CD4-positive, alpha-beta T cell treated with Interleukin-6 for 4 hours (primary cell): ENCODE measurements around the gene ELF3.
"Not testable (repeated sequence)": the region's sequence is repeated elsewhere in the genome, so short reads cannot be mapped to it uniquely, and the experiment has no call there.

Source experiments
- DNase-seq: peaks from one replicate; pipeline ENCODE4 v3.0.0-alpha.2; 2020; ENCODE audit warnings: mixed read lengths

Gene ELF3

GRCh38 chr1:202010180-202011015 lies at the start of gene ELF3:
ELF3 (plus strand) TSS chr1:202010587; CDS start chr1:202011137, 550 bp downstream.
- DNase-seq: no peak

- not testable (repeated sequence) for DNase-seq
These were observed 48.0 kb upstream of the ELF3 start for GRCh38 chr1:201962382-201962781.

DNA sequence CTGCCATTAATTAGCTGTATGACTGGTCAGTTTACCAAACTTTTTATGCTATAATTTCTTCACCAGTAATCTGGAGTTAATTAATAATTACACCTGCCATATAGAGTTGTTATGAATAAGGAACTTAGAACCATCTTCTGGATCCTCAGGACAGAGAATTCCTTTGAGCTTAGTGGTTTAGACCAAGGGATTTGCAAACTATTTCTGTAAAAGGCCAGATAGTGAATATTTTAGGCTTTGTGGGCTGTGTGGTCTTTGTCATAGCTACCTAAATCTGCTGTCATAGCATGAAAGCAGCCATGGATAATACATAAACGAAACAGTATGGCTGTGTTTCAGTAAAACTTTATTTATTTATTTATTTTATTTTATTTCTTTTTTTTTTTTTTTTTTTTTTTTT lies 46.1 kb upstream of the ELF3 start:
- no peak for DNase-seq

GRCh38 chr1:201966171-201966570 lies 44.2 kb upstream of the ELF3 start:
- no peak for DNase-seq

GRCh38 chr1:201968202-201968925 lies 42.0 kb upstream of the ELF3 start:
- no peak for DNase-seq

DNA sequence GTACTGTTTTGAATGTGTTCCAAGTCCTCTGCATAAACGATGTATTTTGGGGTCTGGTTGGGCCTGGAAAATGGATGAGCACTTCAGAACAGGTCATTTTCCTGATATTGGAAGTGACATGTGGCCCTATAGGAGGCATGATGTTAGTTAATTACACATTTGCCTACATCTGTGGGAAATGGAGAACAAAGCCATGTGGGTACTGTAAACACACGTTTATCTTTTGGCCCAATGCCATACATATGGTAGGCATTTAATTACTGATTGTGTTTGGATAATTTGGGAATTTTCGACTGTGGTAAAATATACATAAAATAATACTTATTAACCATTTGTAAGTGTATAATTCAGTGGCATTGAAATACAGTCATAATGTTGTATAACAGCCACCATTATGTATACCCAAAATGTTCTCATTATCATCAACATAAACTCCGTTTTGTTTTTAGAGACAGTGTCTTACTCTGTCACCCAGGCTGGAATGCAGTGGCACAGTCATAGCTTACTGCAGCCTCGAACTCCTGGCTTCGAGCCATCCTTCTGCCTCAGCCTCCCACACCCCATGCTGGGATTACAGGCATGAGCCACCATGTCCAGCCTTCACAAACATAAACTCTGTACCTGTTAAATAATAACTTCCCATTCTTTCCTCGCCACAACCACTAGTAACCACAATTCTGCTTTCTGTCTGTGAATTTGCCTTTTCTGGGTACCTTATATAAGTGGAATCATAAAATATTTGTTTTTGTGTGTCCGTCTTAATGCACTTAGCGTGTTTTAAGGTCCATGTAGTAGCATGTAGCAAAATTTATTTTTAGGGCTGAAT lies 39.8 kb upstream of the ELF3 start:
- no peak for DNase-seq

DNA sequence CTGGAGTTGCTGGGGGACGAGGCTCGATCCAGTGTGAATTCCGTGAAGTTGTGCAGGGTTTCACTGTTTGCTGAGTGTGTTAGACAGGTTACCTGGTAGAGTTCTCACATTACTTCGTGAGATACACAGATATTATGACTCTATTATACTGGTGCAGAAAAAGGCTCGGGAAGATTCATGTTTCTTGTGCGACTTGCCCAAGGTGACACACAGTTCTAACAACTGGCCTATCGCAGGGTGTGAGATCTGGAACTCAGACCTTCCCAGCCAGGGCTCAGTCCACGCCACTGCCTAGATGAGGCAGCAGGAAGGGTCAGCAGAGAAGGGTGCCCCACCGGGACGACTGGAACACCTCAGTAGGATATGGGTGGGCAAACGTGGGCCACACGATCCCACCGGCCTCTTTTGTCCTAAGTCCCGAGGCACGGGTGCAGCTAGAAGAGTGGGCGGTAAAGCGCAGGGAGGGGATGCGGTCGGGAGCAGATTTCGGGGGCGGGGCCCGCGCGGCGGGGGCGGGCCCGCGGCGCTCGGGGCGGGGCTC lies 28.2 kb upstream of the ELF3 start:
- peak; percentile 80 for DNase-seq

DNA sequence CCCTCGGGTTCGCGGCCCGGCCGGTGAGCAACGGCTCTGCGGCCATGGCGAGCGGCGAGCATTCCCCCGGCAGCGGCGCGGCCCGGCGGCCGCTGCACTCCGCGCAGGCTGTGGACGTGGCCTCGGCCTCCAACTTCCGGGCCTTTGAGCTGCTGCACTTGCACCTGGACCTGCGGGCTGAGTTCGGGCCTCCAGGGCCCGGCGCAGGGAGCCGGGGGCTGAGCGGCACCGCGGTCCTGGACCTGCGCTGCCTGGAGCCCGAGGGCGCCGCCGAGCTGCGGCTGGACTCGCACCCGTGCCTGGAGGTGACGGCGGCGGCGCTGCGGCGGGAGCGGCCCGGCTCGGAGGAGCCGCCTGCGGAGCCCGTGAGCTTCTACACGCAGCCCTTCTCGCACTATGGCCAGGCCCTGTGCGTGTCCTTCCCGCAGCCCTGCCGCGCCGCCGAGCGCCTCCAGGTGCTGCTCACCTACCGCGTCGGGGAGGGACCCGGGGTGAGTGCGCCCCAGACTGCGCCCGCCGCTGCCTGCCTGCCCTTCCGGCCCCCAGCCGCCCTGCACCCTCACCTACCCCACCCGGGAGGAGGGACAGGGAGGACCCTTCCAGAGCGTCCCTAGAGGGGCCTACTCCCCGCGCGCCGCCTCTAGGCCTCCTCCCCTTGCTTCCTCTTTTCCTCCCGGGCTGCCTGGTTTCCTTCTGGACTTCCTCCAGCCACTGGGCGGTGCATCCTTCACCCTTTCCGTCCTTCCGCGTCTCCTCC lies 27.6 kb upstream of the ELF3 start, which contains the start of gene RNPEP:
Gene RNPEP, plus strand, starts transcription at position 26 of the 757 bp plus-strand sequence. Its CDS starts 19 bp downstream, at position 45.
- peak; percentile 70 for DNase-seq

- no peak for DNase-seq
These were observed 27.0 kb upstream of the ELF3 start for GRCh38 chr1:201983380-201983805.

DNA sequence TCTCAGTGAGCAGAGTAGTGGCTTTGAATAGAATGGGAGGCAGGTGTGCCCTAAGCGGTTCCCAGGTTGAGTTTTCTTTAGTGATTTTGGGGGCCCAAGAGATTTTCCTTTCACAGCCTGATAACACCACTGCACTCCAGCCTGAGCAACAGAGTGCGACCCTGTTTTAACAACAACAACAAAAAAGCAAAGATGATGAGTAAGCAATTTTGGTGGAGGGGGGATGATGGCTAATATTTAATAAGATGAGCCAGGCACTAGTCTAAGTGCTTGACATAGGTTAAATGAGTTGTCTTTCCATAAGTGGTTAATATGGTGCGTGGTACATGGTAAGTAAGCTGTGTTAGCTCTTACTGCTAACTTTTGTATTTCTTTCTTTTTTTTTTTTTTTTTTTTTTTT lies 25.9 kb upstream of the ELF3 start:
- DNase-seq: no peak

DNA sequence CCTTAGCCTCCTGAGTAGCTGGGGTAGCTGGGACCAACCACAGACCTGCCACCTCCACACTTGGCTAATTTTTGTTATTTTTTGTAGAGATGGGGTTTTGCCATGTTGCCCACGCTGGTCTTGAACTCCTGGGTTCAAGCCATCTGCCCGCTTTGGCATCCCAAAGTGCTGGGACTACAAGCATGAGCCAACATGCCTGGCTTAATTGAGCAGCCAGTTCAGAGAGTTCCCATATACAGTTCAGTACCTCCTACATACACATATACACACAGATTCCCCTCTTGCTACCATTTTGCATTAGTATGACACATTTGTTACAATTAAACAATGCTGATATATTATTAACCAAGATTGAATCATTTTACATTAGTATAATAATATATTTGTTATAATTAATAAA lies 25.0 kb upstream of the ELF3 start:
- no peak for DNase-seq

- no peak for DNase-seq
These were observed 21.8 kb upstream of the ELF3 start for GRCh38 chr1:201988601-201989000.

- DNase-seq: no peak
These were observed 20.8 kb upstream of the ELF3 start for GRCh38 chr1:201989354-201990128.

- DNase-seq: no peak
These were observed 20.0 kb upstream of the ELF3 start for GRCh38 chr1:201990427-201990826.

DNA sequence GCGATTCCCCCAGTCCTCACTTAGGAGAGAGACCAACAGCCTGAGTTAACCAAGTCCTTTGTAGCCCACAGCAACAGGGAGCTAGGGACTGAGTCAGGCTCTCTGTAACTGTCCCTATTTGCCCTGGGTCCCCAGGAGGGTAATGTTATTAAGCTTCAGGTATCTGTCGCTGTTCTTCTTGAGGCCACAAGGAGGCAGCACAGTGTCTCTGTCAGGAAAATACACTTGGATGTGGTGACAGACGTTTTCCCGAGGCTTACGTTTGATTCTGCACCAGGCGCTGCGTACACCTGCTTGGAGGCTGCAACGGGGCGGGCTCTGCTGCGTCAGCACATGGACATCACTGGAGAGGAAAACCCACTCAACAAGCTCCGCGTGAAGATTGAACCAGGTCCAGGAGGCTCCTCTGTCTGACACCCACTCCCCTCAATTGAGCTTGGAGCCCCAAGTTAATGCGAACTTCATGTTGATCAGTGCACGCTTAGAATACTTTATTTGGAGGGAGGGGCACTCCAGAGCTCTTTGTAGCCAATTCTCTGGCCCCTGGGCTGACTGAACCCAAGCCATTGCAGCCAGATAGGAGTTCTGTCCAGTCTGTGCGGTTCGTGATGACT lies 10.7 kb upstream of the ELF3 start:
- peak; percentile 40 for DNase-seq

DNA sequence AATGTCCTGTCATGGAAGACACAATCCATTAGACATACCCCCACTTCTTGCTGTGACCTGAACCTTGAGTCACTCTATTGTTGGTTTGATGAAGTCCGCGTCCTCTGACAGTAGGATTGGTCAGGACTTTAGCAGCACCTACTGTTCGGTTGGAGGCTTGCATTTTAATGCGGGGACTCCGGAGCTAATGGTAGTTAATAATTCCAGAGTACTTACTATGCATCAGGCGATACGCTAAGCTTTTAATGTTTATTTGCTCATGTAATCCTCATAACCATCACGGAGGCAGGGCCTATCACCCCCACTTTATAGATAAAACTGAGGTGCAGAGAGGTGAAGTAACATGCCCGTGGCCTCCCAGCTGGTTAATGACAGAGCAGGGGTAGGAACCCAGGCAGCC lies 7.9 kb upstream of the ELF3 start:
- no peak for DNase-seq

DNA sequence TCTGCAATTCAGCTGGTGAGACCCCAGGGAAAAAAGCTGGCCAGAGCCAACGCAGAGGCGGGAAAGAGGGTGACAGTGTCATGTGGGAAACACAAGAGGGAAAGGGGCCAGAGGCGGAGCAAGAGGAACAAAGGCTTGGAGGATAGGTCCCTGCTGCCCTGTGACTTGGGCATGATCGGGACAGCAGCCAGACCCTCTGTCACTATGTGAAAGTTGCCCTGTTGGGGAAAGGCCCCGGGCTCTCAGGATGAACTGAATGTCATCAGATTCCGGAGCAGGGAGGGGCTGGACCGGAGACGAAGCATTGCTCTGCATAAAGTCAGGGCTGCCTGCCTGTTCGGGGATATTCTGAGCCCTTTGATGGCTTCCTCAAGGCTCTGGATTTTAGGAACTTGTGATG lies 5.7 kb upstream of the ELF3 start:
- DNase-seq: no peak

- DNase-seq: no peak
These were observed 4.4 kb upstream of the ELF3 start for GRCh38 chr1:202005958-202006357.

DNA sequence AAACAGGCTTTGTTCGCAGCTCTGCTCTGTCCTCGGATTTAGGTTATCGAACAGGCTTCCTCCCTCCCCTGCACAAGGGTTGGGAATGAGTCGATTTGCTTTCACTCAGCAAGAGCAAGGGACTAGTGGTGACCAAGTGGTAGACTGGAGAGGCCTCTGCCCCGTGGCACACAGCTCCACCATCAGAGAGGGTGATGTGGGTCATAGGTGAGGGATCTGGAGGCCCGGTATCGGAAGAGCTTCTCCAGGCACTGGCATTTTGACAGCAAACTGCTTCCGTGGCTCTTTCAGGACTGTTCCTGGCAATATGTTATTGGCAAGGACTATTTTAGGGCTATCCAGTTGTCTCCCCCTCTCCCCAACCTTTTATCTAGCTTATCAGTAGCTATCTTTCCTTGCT lies 3.1 kb upstream of the ELF3 start:
- DNase-seq: no peak

DNA sequence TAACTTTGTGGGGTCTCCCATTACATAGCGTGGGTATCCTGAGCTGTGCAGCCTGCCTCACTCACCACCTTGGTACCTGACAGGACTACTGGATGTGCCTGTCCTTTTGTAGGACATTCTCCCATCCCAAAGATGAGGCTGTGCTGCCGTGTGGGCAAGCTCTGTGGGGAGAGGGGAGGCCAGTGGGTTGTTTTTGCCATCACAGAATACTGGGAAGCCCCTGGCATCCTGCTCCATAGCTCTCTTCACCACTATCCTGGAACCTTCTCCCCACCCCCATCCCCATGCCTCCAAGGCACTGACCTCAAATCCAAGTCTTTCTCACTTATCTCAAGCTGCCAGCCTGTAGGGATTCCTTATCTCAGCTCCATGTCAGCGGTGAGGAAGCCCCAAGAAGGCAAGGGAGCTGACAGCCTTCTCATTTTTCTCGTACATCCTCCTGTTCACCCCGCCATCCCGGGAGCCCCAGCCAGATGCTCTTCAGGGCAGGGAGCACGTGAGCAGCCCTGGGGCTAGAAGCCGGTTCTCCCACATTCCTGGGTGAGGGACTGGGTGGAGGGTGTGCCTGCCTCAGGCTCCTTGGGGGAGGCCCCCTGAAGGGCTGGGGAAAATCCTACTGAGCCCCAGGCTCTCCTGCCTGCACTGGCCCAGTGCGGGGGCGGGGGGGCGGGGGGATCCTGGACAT lies 2.4 kb upstream of the ELF3 start:
- no peak for DNase-seq
